WTC11 (cell line): ENCODE results near the gene PDE11A.

Experiments
- ARID4B ChIP-seq: sonication (generic); formaldehyde crosslinking; IDR thresholded peaks from 2 replicates; pipeline ENCODE4 v1.8.0; 2023; ENCODE audit warnings: missing genetic modification reagents, mild to moderate bottlenecking, borderline replicate concordance
- ATF2 ChIP-seq: sonication (generic); formaldehyde crosslinking; IDR thresholded peaks from 2 replicates; pipeline ENCODE4 v1.8.1; 2022; ENCODE audit warnings: low read depth, missing genetic modification reagents, borderline replicate concordance
- CREB1 ChIP-seq: sonication (generic); formaldehyde crosslinking; IDR thresholded peaks from 2 replicates; pipeline ENCODE4 v1.8.0; 2023; ENCODE audit warnings: mild to moderate bottlenecking, missing genetic modification reagents
- CTCF ChIP-seq: fragments of 200-600 bp; IDR thresholded peaks from 2 replicates; pipeline ENCODE4 v1.8.0; 2022; ENCODE audit warnings: antibody characterized with exemption
- GRHL2 ChIP-seq: fragments of 250-450 bp; sonication (Bioruptor Pico); IDR thresholded peaks from 2 replicates; pipeline ENCODE4 v1.8.0; 2022; ENCODE audit warnings: mild to moderate bottlenecking, moderate library complexity; ENCODE audit not compliant: insufficient replicate concordance, severe bottlenecking
- JUN ChIP-seq: sonication (generic); formaldehyde crosslinking; IDR thresholded peaks from 2 replicates; pipeline ENCODE4 v1.8.0; 2023; ENCODE audit warnings: mild to moderate bottlenecking, missing genetic modification reagents
- MAX ChIP-seq: sonication (generic); formaldehyde crosslinking; IDR thresholded peaks from 2 replicates; pipeline ENCODE4 v1.8.0; 2022; ENCODE audit warnings: mild to moderate bottlenecking, missing genetic modification reagents
- NR1H2 ChIP-seq: sonication (generic); formaldehyde crosslinking; IDR thresholded peaks from 2 replicates; pipeline ENCODE4 v1.9.0; 2021; ENCODE audit warnings: mild to moderate bottlenecking, moderate library complexity, missing genetic modification reagents
- SP1 ChIP-seq: sonication (generic); formaldehyde crosslinking; conservative IDR thresholded peaks from 2 replicates; pipeline ENCODE4 v1.8.1; 2022; ENCODE audit warnings: missing genetic modification reagents
- STAT6 ChIP-seq: sonication (generic); formaldehyde crosslinking; conservative IDR thresholded peaks from 2 replicates; pipeline ENCODE4 v1.8.1; 2023; ENCODE audit warnings: mild to moderate bottlenecking, low read depth, missing genetic modification reagents, moderate library complexity
- TEAD4 ChIP-seq: sonication (generic); formaldehyde crosslinking; IDR thresholded peaks from 2 replicates; pipeline ENCODE4 v1.8.0; 2022; ENCODE audit warnings: mild to moderate bottlenecking, missing genetic modification reagents

- TF ChIP-seq JUN (CRISPR knock-in tag) (no peak), TEAD4 (CRISPR knock-in tag) (no peak), CTCF (no peak), STAT6 (CRISPR knock-in tag) (no peak), GRHL2 (CRISPR knock-in tag) (no peak), SP1 (CRISPR knock-in tag) (no peak), ARID4B (CRISPR knock-in tag) (no peak), MAX (CRISPR knock-in tag) (no peak), NR1H2 (CRISPR knock-in tag) (no peak), CREB1 (CRISPR knock-in tag) (no peak), ATF2 (CRISPR knock-in tag) (no peak)
Measured at GRCh38 chr2:177881008-177881747, 191.4 kb downstream of the PDE11A start.
